Ovary (tissue), 9 donors: Measurements from ENCODE around the gene CRAMP1. TPM values are rescaled to one million over a fixed set of nuclear protein-coding genes. Genes with fewer than 3 reads are reported as not detected.

Source experiments
- DNase-seq, 5 donors: peaks; one replicate each; pipeline ENCODE4 v3.0.0-alpha.2; 2019 to 2020
- H3K27ac ChIP-seq, 2 donors: fragments of 200-600 bp; one replicate each; pipeline versions ENCODE4 v1.5.1 to v1.8.0; 2019 to 2022
- H3K27me3 ChIP-seq: fragments of 200-600 bp; one replicate; pipeline ENCODE4 v1.8.0; 2022
- H3K36me3 ChIP-seq: fragments of 200-600 bp; sonication (generic); one replicate; pipeline ENCODE4 v1.5.1; 2019
- H3K4me1 ChIP-seq: one replicate; pipeline ENCODE4 v1.8.1; 2013; ENCODE audit warnings: mild to moderate bottlenecking, moderate library complexity; ENCODE audit not compliant: insufficient read depth
- H3K4me3 ChIP-seq: fragments of 200-600 bp; sonication (generic); one replicate; pipeline ENCODE4 v1.5.1; 2017
- H3K9me3 ChIP-seq, 2 donors: fragments of 200-600 bp in 1 of 2; sonication (generic) in 1 of 2; one replicate each; pipeline versions ENCODE4 v1.5.1 to v1.8.1; 2013 to 2019; ENCODE audit warnings: mild to moderate bottlenecking in 1 of 2, moderate library complexity in 1 of 2
- EP300 ChIP-seq: sonication (generic); formaldehyde crosslinking; IDR thresholded peaks from one replicate; pipeline ENCODE4 v1.6.1; 2017; ENCODE audit warnings: antibody characterized with exemption
- POLR2A ChIP-seq: fragments of 450-650 bp; IDR thresholded peaks from one replicate; pipeline ENCODE4 v1.6.1; 2017; ENCODE audit warnings: antibody characterized with exemption, mild to moderate bottlenecking, moderate library complexity
- WGBS, 3 donors: extraction: QIAGEN DNeasy Blood & Tissue Kit in 1 of 3; methylation state at CpG; one replicate each; pipeline versions ENCODE4 v1.1.5 to v1.1.7; 2013 to 2017; 5-methylcytosine and 5-hydroxymethylcytosine counted together
- intact Hi-C, 4 donors: fragments of 100-400 bp; cut with DNase I; formaldehyde crosslinking; loops; one replicate each; pipeline versions ENCODE4 v1.11.0 to v1.15.1; 2022 to 2023
- polyA plus RNA-seq, 2 donors: library from polyadenylated mRNA; stranded (reverse); fragments of 200-250 nt in 1 of 2; fragments of 350-450 nt in 1 of 2; fragmentation: Illumina TruSeq in 1 of 2; extraction: RNeasy Lipid Tissue Mini Kit (QIAGEN cat#74804) in 1 of 2; gene quantifications; one replicate each; pipeline ENCODE4 v1.2.3, GENCODE V29; 2013 to 2014
- total RNA-seq, 7 donors: library from RNA; depleted of rRNA in 2 of 7; stranded (reverse); fragments of >200 nt in 2 of 7; fragmentation: NEBNext Ultra II Directional in 3 of 7; extraction: Animal tissue kit (Norgen Biotek cat#: 25700) in 3 of 7; gene quantifications; one replicate each; pipeline versions ENCODE4 v1.1.0 to v1.2.4, GENCODE V29; 2016 to 2023
- TF ChIP-seq, protein P1 (sequence below), 3 donors: fragments of 450-650 bp in 2 of 3; fragments of 200-600 bp in 1 of 3; IDR thresholded peaks; one replicate each; pipeline versions ENCODE4 v1.5.1 to v1.8.0; 2016 to 2022; ENCODE audit warnings: antibody characterized with exemption in 3 of 3, mild to moderate bottlenecking in 1 of 3
- donor health status: DM: no; HTN: no; CAD: no; lungs with moderate emphysema.
- donor health status: DM: no; HTN: no; CAD: no.
- donor health status: Bipolar disorder and iron deficiency.
- donor health status: DM: yes; HTN: yes; CAD: no.
- donor health status: DM: no; HTN: no; CAD: no.
- donor health status: DM: yes; HTN: yes; CAD: no.

The CRAMP1 gene
- total and polyA plus RNA-seq, 9 donors, result 6.9 to 21.0 (median 17.4) TPM

DNA sequence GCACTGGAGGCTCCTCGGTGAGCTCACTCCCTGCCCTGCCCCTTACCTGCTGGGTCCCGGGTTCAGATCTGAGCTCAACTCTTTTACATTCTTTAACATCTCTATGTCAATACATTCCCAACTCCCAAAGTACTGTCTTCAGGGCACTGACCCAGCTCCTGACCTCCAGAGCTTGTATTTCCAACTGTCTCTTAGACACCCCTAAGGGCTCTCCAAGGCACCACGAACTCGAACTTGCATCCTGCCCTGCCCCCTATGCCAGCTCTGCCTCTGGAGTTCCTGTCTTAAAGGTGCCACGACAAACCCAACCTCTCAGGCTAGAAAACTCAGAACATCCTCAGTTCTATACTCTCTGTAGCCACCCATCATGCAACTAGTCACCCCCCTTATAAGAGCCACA lies 38.9 kb upstream of the CRAMP1 start:
- Histone ChIP-seq H3K4me1 (no peaks in the 10 kb centered on the region), H3K9me3 (no peaks in the 10 kb centered on the region), H3K36me3 (no peaks in the 10 kb centered on the region), H3K27ac (no peak overlapping the region), H3K4me3 (no peak overlapping the region), H3K27me3 (no peaks in the 10 kb centered on the region)
- 85 to 94% (median 89%) methylated on average over 5 of the region's 5 CpGs for WGBS, 3 donors
- intact Hi-C loops, result no loop called here
- DNase-seq, result no peak
- TF ChIP-seq EP300, result no peak
- no peak for TF ChIP-seq POLR2A
- TF ChIP-seq, protein P1, sequence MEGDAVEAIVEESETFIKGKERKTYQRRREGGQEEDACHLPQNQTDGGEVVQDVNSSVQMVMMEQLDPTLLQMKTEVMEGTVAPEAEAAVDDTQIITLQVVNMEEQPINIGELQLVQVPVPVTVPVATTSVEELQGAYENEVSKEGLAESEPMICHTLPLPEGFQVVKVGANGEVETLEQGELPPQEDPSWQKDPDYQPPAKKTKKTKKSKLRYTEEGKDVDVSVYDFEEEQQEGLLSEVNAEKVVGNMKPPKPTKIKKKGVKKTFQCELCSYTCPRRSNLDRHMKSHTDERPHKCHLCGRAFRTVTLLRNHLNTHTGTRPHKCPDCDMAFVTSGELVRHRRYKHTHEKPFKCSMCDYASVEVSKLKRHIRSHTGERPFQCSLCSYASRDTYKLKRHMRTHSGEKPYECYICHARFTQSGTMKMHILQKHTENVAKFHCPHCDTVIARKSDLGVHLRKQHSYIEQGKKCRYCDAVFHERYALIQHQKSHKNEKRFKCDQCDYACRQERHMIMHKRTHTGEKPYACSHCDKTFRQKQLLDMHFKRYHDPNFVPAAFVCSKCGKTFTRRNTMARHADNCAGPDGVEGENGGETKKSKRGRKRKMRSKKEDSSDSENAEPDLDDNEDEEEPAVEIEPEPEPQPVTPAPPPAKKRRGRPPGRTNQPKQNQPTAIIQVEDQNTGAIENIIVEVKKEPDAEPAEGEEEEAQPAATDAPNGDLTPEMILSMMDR (IDR thresholded peaks at IDR 0.05), result no peak

- no peaks in the 10 kb centered on the region for H3K27me3 ChIP-seq
- no peak overlapping the region for H3K27ac ChIP-seq
- no peak for DNase-seq
- H3K36me3 ChIP-seq, result no peaks in the 10 kb centered on the region
- no peaks in the 10 kb centered on the region for H3K9me3 ChIP-seq
- H3K4me1 ChIP-seq, result no peaks in the 10 kb centered on the region
- TF ChIP-seq, protein P1 (IDR thresholded peaks at IDR 0.05), result no peak
- TF ChIP-seq EP300 (no peak), POLR2A (no peak)
- intact Hi-C loops, result no loop called here
- no peak overlapping the region for H3K4me3 ChIP-seq
These were observed 36.6 kb upstream of the CRAMP1 start for GRCh38 chr16:1575578-1575977.

DNA sequence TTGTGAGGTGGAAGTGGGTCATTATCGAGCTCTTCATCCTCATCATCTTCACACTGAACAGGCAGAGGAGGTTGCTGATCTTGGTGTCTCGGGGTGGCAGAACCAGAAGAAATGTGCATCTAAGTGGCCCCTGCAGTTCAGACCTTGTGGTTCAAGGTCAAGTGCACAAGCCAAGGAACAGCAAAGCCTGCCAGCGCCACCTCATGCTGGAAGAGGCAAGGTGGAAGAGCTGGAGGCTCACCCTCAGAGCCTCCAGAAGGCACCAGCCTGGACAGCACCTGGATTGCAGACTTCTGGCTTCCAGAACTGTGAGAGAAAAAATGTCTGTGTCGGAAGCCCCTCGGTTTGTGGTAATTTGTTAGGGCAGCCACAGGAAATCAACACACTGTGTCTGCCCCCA lies 32.9 kb upstream of the CRAMP1 start:
- intact Hi-C loops, result no loop called here
- Histone ChIP-seq H3K36me3 (no peaks in the 10 kb centered on the region), H3K9me3 (no peaks in the 10 kb centered on the region), H3K4me3 (no peak overlapping the region), H3K4me1 (no peaks in the 10 kb centered on the region), H3K27me3 (no peaks in the 10 kb centered on the region), H3K27ac (no peak overlapping the region)
- WGBS, 3 donors, result 79 to 91% (median 85%) methylated on average over 5 of the region's 5 CpGs
- TF ChIP-seq POLR2A, result no peak
- TF ChIP-seq, protein P1 (IDR thresholded peaks at IDR 0.05), result no peak
- no peak for DNase-seq

GRCh38 chr16:1580256-1580655 lies 31.9 kb upstream of the CRAMP1 start:
- TF ChIP-seq, protein P1 (IDR thresholded peaks at IDR 0.05), result no peak
- no peak for TF ChIP-seq EP300
- Histone ChIP-seq H3K36me3 (no peaks in the 10 kb centered on the region), H3K9me3 (no peaks in the 10 kb centered on the region), H3K27me3 (no peaks in the 10 kb centered on the region), H3K27ac (no peak overlapping the region), H3K4me3 (no peak overlapping the region), H3K4me1 (no peaks in the 10 kb centered on the region)
- 92 to 93% (median 92%) methylated on average over 12 of the region's 12 CpGs for WGBS, 3 donors
- no peak for DNase-seq
- intact Hi-C loops, result no loop called here

- intact Hi-C loops, result no loop called here
- H3K4me3 ChIP-seq, result no peak overlapping the region
- no peak overlapping the region for H3K27ac ChIP-seq
- WGBS, 3 donors, result 91 to 93% (median 93%) methylated on average over 6 of the region's 6 CpGs
- TF ChIP-seq POLR2A (no peak), EP300 (no peak)
- TF ChIP-seq, protein P1 (IDR thresholded peaks at IDR 0.05), result no peak
- H3K27me3 ChIP-seq, result no peaks in the 10 kb centered on the region
- no peaks in the 10 kb centered on the region for H3K9me3 ChIP-seq
- H3K4me1 ChIP-seq, result no peaks in the 10 kb centered on the region
- no peak for DNase-seq
- no peaks in the 10 kb centered on the region for H3K36me3 ChIP-seq
These were observed 31.2 kb upstream of the CRAMP1 start for GRCh38 chr16:1580956-1581355.
